Measurements from ENCODE around the gene FAM187B. TPM values are rescaled to one million over a fixed set of nuclear protein-coding genes. Genes with fewer than 3 reads are reported as not detected.

Gene FAM187B
- total RNA-seq, 1 donor from 2014 or later: not detected

GRCh38 chr19:35267353-35267817 lies 38.8 kb upstream of the FAM187B start:
- Mint-ChIP-seq H3K27ac (peak overlapping the region; percentile 94), H3K9me3 (no peaks in the 10 kb centered on the region), H3K27me3 (no peaks in the 10 kb centered on the region), H3K4me3 (peak overlapping the region; percentile 91), H3K4me1 (peaks cover 15% of the 10 kb centered on the region), H3K36me3 (ENCODE audit: low read depth) (peaks cover 35% of the 10 kb centered on the region)
- intact Hi-C loops (cut with micrococcal nuclease): no loop called here
- DNase-seq: peak; percentile 84

DNA sequence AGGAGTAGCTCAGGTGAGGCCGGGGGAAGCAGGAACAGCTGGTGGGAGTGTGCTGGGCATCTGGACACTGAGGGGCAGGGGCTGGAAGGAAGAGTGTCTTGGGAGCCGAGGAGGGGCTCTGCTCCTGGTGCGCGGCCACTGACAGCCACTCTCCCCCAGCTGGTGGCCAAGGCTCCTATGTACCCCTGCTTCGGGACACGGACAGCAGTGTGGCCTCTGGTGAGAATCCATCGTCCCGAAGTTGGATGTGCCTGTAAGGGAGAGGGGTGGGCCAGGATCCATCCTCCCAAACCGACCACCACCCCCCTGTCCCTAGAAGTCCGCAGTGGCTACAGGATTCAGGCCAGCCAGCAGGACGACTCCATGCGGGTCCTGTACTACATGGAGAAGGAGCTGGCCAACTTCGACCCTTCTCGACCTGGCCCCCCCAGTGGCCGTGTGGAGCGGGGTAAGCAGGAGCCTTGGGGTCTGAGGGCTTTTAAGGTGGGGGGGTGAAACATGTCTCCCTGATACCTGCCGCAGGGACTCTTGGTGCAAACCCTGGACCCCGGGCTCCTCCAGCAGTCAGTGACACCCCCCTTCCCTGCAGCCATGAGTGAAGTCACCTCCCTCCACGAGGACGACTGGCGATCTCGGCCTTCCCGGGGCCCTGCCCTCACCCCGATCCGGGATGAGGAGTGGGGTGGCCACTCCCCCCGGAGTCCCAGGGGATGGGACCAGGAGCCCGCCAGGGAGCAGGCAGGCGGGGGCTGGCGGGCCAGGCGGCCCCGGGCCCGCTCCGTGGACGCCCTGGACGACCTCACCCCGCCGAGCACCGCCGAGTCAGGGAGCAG lies 38.2 kb upstream of the FAM187B start:
- peak overlapping the region; percentile 91 for H3K4me3 Mint-ChIP-seq
- no peaks in the 10 kb centered on the region for H3K9me3 Mint-ChIP-seq
- H3K4me1 Mint-ChIP-seq: peaks cover 14% of the 10 kb centered on the region
- peak overlapping the region; percentile 94 for H3K27ac Mint-ChIP-seq
- intact Hi-C loops (cut with micrococcal nuclease): no loop called here
- peak; percentile 69 for DNase-seq
- peaks cover 28% of the 10 kb centered on the region for H3K36me3 Mint-ChIP-seq (ENCODE audit: low read depth)
- no peaks in the 10 kb centered on the region for H3K27me3 Mint-ChIP-seq

- peaks cover 22% of the 10 kb centered on the region for H3K36me3 Mint-ChIP-seq (ENCODE audit: low read depth)
- peak overlapping the region; percentile 91 for H3K4me3 Mint-ChIP-seq
- peaks cover 13% of the 10 kb centered on the region for H3K4me1 Mint-ChIP-seq
- H3K9me3 Mint-ChIP-seq: no peaks in the 10 kb centered on the region
- DNase-seq: no peak
- no peaks in the 10 kb centered on the region for H3K27me3 Mint-ChIP-seq
- intact Hi-C loops (cut with micrococcal nuclease): no loop called here
- peak overlapping the region; percentile 87 for H3K27ac Mint-ChIP-seq
These were observed 37.5 kb upstream of the FAM187B start for GRCh38 chr19:35265900-35266519.

DNA sequence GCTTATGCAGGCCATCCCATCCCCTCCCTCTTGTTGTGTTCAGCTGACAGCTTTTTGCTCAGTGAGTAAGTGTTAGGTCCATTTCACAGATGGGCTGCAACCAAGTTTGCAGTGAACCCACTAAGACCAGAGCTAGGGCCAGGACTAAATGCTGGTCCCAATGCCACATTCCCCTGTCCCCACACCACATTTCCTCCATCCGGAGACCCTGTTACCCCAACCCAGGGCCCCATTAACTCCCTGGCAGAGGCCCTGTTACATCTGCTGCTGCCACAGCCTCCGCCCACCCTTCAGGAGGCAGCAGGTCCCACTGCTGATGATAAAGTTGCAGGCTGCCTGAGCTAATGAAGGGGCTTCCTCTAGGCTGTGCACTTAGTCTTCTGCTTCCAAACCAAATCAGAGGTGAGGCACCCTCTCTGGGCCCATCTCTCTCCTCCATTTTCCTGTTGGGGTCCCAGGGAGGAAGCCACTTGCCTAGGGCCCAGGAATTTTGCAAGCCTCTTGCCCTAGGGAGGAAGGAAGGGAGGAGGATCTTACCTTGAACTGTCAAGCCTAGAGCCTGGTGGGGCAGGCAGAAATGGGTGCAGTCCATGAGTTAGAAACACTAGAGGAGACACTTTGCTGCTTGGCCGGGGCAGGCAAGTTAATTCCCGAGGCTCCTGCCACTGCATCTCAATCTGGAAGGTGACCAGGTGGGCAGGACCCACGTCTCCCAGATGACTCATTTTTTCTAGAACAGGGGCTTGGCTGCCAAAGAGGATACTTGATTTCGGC lies 36.8 kb upstream of the FAM187B start:
- no peaks in the 10 kb centered on the region for H3K27me3 Mint-ChIP-seq
- H3K9me3 Mint-ChIP-seq: no peaks in the 10 kb centered on the region
- H3K4me1 Mint-ChIP-seq: peaks cover 10% of the 10 kb centered on the region
- H3K4me3 Mint-ChIP-seq: peak overlapping the region; percentile 91
- H3K36me3 Mint-ChIP-seq (ENCODE audit: low read depth): peaks cover 15% of the 10 kb centered on the region
- intact Hi-C loops (cut with micrococcal nuclease): no loop called here
- DNase-seq: no peak
- H3K27ac Mint-ChIP-seq: peak overlapping the region; percentile 55

GRCh38 chr19:35264268-35265125 lies 36.0 kb upstream of the FAM187B start:
- Mint-ChIP-seq H3K4me3 (no peak overlapping the region), H3K36me3 (ENCODE audit: low read depth) (peaks cover 12% of the 10 kb centered on the region), H3K9me3 (no peaks in the 10 kb centered on the region), H3K4me1 (peaks cover 10% of the 10 kb centered on the region), H3K27me3 (no peaks in the 10 kb centered on the region), H3K27ac (no peak overlapping the region)
- intact Hi-C loops (cut with micrococcal nuclease): no loop called here
- DNase-seq: no peak

DNA sequence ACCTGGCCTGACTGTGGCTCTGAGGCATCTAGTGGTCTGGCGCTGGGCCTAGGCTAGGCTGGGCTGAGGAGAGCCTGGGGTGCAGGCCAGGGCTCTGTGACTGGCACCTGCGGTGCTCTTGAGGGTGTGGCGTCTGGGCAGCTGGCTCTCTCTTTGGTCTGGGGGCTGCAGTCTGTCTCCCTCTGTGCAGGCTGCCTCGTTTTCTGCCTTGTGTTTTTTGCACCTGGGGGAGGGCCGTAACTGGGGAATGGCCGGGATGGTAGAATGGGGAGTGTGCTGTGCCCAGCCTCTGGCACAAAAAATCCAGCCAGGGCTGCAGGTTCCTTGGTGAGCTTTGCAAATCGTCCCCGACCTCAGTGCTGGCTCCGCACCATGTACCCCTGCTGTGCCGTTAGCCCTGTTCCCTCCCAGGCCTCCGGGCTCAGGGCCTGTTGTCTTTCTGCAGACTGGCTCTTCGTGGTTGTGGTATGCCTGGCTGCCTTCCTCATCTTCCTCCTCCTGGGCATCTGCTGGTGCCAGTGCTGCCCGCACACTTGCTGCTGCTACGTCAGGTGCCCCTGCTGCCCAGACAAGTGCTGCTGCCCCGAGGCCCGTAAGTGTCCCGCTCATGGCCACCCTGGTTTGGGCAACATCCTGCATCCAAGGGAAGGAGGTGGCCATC lies 33.7 kb upstream of the FAM187B start:
- H3K4me3 Mint-ChIP-seq: no peak overlapping the region

GRCh38 chr19:35261356-35262100 lies 33.0 kb upstream of the FAM187B start:
- Mint-ChIP-seq H3K9me3 (no peaks in the 10 kb centered on the region), H3K27me3 (no peaks in the 10 kb centered on the region), H3K36me3 (ENCODE audit: low read depth) (peaks cover 12% of the 10 kb centered on the region), H3K4me1 (peaks cover 17% of the 10 kb centered on the region), H3K27ac (no peak overlapping the region), H3K4me3 (no peak overlapping the region)
- intact Hi-C loops (cut with micrococcal nuclease): no loop called here
- no peak for DNase-seq

More for the DNA sequence above, 33.7 kb upstream of the FAM187B start:
- no peaks in the 10 kb centered on the region for H3K9me3 Mint-ChIP-seq
- peaks cover 12% of the 10 kb centered on the region for H3K36me3 Mint-ChIP-seq (ENCODE audit: low read depth)
- H3K27me3 Mint-ChIP-seq: no peaks in the 10 kb centered on the region
- H3K4me1 Mint-ChIP-seq: peaks cover 17% of the 10 kb centered on the region
- DNase-seq: no peak
- intact Hi-C loops (cut with micrococcal nuclease): no loop called here
- H3K27ac Mint-ChIP-seq: no peak overlapping the region

GRCh38 chr19:35260694-35261304 lies 32.3 kb upstream of the FAM187B start:
- DNase-seq: no peak
- H3K27ac Mint-ChIP-seq: no peak overlapping the region
- H3K9me3 Mint-ChIP-seq: no peaks in the 10 kb centered on the region
- intact Hi-C loops (cut with micrococcal nuclease): no loop called here
- no peak overlapping the region for H3K4me3 Mint-ChIP-seq
- peaks cover 13% of the 10 kb centered on the region for H3K4me1 Mint-ChIP-seq
- no peaks in the 10 kb centered on the region for H3K27me3 Mint-ChIP-seq
- peaks cover 7% of the 10 kb centered on the region for H3K36me3 Mint-ChIP-seq (ENCODE audit: low read depth)

DNA sequence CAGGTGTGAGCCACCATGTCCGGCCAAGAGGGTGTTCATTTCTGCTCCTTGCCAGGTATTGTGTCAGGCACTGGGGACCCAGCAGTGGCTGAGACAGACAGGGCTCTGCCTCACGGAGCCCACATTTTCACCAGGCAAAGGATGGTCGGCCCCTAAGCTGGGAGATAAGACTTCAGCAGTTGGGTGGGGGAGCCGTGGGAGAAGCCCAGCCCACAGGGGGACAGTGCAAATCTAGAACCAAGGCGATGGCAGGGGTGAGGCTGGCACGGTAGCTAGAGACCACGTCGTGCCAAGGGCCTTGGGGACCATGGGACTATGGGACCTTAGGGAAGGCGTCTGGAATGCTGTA lies 28.5 kb upstream of the FAM187B start:
- Mint-ChIP-seq H3K4me3 (no peak overlapping the region), H3K27ac (no peak overlapping the region), H3K4me1 (peaks cover 6% of the 10 kb centered on the region), H3K9me3 (no peaks in the 10 kb centered on the region), H3K27me3 (no peaks in the 10 kb centered on the region), H3K36me3 (ENCODE audit: low read depth) (no peaks in the 10 kb centered on the region)
- intact Hi-C loops (cut with micrococcal nuclease): no loop called here
- DNase-seq: no peak

- no peaks in the 10 kb centered on the region for H3K9me3 Mint-ChIP-seq
- no peak overlapping the region for H3K27ac Mint-ChIP-seq
- H3K4me3 Mint-ChIP-seq: no peak overlapping the region
- intact Hi-C loops (cut with micrococcal nuclease): no loop called here
- no peaks in the 10 kb centered on the region for H3K36me3 Mint-ChIP-seq (ENCODE audit: low read depth)
- no peak for DNase-seq
- peaks cover 6% of the 10 kb centered on the region for H3K4me1 Mint-ChIP-seq
- H3K27me3 Mint-ChIP-seq: no peaks in the 10 kb centered on the region
These were observed 28.0 kb upstream of the FAM187B start for GRCh38 chr19:35256566-35256965.

- Mint-ChIP-seq H3K4me3 (no peak overlapping the region), H3K27ac (no peak overlapping the region), H3K27me3 (peaks cover 8% of the 10 kb centered on the region), H3K36me3 (ENCODE audit: low read depth) (no peaks in the 10 kb centered on the region), H3K9me3 (no peaks in the 10 kb centered on the region), H3K4me1 (peaks cover 9% of the 10 kb centered on the region)
- DNase-seq: no peak
- intact Hi-C loops (cut with micrococcal nuclease): no loop called here
These were observed 26.1 kb upstream of the FAM187B start for GRCh38 chr19:35254341-35255297.

Data from activated CD4-positive, alpha-beta T cell treated with anti-CD3 and anti-CD28 coated beads, Interleukin-2, amount 10 ng/mL, durations not matched to agents 24 days and 14 days (primary cell).